HG02678 (cell line): Measurements from ENCODE around the gene SPI1.

Experiments used
- ATAC-seq: cut with Tn5 transposase; IDR thresholded peaks from one replicate; pipeline ENCODE4 v1.9.1; 2021; ENCODE audit warnings: mild to moderate bottlenecking, moderate library complexity; ENCODE audit not compliant: unreplicated experiment

Gene SPI1

DNA sequence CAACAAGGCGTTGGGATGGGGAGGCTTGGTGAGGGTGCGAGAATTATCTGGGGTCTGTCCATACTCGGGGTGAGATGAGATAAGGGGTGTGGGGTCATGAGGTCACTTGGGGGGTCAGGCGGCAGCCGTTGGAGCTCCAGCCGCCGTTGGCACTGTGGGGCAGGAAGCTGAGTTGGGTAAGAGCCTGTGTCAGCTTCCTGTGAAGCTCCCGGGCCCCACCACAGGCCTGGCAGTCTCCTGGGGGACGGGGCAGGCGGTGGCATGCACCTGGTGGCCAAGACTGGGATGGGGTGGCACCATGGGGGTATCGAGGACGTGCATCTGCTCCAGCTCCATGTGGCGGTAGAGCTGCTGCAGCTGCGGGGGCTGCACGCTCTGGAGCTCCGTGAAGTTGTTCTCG lies 18.8 kb downstream of the SPI1 start:
- ATAC-seq: no peak

DNA sequence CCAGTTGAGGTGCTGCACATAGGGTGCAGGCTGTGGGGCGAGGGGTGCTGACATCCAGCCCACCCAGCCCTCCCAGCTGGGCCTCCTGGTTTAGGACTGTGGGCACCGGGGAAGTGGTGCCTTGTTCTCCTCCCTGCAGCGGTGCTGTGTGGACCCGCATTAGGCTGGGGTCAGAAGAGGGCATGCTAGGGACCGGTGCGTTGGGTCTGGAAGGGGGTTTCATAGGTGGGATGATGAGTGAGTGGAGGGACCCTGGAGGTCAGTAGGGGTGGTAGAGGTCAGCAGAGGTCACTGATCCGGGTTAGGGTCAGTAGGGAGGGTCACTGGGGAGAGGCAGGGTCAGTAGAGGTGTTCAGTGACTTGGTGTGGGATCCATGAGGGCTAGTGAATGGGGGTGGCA lies 19.2 kb downstream of the SPI1 start:
- no peak for ATAC-seq

DNA sequence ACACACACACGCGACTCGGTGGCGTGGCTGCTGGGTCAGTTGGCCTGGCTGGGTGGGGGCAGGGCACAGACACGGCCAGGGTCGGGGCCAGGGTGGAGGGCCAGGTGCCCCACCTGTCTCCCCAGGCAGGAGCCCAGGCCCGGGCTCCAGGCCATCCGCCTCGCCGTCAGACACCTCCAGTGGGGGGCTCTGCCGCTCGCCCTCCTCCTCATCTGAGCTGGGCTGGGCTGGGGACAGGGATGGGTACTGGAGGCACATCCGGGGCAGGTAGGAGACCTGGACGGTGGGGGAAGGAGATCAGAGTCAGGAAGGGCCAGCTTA lies 19.7 kb downstream of the SPI1 start:
- ATAC-seq: no peak

DNA sequence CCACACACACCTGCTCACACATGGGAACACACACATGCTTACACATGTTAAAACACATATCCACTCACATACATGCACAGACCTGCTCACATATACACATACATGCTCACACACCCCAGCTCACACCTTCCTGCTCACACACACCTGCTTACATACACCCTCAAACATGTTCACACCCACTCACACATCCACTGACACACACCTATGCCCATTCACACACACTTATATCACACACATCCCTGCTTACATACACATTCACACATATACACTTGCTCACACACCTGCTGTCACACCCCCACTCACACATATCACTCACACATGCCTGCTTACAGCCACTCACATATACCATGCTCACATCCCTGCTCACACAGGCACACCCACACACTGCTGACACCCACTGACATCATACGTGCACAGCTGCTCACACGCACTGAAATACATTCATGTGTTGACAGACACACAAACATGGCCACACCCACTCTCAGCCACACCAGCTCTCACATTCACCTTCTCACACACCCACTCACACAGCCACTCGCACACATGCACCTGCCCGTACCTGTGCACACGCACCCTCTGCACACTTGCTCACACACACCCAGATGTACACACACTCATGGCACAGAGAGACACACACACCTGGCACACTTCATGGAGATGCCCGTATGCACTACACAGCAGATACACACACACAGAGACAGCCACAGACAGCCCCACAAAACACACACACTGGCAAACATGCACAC lies 20.2 kb downstream of the SPI1 start:
- ATAC-seq: no peak

DNA sequence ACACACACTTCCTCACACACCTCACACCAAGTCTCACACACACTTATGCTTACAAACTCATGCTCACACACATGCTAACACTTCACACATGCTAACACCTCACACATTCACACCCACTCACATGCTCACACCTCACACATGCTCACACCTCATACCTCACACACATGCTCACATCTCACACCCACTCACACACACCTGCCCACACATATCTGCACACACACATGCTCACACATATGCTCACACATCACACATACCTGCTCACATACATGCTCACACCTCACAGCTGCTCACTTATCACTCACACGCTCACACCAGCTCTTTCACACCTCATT lies 21.4 kb downstream of the SPI1 start:
- ATAC-seq: no peak

DNA sequence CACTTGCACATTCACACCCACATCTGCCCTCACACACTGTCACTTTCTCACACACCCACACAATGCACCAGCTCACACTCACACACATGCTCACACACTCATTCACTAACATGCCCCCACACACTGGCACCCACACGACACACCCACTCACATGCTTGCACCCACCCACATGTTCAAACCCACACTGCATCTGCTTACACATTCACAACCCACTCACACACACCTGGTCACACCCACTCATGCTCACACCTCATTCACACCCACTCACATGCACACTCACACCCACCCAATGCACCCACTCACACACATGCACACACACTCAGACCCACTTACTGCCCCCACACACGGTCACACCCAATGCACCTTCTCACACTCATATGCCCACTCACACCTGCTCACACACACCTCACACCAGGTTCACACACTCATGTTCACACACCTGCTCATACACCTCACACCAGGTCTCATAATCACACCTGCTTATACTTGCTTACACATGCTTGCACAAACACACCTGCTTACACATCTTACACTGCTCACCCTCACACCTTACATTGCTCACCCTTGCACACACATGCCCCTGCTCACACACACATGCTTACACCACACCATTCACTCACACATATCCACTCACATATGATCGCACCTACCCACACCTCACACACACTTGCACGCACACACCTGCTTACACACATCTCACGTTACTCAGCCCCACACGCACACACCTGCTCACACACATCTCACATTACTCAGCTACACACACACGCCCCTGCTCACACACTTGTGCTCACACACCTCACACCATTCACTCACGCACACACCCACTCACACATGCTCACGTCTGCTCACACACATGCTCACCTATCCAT lies 22.0 kb downstream of the SPI1 start:
- no peak for ATAC-seq

DNA sequence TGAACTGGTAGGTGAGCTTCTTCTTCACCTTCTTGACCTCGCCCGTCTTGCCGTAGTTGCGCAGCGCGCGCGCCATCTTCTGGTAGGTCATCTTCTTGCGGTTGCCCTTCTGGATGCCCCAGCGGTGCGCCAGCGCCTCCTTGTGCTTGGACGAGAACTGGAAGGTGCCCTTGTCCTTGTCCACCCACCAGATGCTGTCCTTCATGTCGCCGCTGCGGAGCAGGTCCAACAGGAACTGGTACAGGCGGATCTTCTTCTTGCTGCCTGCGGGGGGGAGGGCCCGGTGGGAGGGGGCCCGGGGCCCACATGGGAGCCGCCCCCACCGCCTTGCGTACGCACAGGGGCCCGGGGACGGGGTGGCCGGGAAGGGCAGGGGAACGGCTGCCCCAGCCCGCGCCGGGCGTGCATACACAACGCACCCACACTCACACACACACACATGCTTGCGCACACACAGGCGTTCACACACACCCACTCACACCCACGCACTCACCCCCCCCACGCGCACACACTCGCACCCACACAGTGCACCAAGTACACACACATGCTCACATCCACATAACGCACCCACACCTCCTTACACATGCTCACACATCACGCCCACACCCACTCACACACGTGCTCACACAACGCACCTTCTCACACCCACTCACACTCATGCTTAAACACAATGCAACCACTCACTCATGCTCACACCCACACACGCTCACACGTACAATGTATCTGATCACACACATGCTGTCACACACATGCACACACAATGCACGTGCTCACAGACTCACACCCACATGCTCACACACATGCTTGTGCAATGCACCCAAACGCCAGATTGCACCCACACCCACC lies 22.8 kb downstream of the SPI1 start:
- no peak for ATAC-seq

DNA sequence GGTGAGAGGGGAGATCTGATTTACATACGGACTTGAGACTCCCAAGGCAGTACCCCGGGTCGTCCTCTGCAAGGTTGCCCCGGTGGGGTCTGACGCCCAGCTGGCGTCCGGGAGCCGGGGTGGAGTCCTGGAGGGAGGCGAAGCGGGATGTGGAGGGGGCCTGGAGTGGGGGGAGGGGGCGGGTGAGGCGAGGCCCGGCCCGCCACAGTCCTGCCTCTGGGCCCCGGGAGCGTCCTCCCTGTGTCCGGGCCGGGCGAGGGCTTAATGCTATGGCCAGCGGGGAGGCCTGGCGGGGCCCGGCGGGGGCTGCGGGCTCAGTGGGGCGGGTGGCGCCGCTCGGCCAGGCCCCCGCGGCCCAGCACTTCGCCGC lies 23.4 kb downstream of the SPI1 start:
- ATAC-seq: no peak

DNA sequence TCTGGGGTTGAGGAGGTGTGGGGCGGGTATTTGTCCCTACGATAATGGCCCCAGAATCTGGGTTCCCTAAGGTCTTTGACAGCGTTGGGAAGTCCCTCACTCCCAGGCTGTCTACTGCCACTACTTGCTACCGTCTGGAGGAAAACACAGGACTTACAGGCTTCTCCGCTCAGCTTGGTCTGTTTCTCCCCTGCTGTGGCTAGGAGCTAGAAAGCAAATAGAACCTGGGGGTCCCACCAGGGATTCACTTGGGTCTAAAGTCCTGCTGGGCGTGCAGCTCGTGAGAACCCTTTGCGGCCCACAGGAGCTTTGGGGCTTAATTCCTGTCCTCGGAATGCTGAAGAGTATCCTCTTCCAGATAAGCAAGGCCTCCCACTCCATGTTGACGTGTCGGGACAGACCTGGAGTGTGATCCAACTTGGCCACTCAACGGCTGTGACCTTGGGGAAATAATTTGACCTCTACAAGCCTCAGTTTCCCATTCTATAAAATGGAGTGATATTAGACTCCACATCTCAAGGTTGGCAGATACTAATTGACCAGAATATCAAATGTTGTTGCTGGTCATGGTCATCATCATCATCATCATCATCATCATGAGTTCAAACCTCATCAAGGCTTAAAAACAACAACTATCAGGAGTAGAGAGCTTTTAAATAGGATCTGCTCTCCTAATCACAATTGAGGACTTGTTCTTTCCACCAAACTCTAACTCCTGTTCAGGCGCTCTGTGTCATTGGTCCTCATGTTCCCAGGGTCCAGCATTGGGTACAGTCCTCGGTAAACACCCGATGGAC lies 24.2 kb downstream of the SPI1 start:
- no peak for ATAC-seq

DNA sequence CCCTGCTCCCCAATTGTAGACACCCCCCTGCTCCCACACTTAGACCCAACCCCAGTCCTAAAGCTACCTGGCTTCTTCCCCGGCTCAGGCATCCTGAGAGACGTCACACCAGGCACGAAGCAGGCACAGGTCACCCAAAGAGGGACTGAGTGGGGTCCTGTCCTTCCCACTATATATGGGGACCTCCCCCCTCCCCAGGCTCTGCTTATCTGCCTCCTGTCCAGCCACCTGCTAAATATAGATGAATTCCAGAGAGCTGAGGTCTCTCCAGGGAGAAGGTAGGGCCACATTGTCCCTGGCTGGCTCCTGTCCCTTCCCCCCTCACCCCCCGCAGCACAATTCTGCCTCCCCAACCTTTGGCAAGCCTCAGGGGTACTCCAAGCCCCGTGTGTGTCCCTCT lies 25.8 kb downstream of the SPI1 start, which contains the start of gene MYBPC3:
Gene MYBPC3 (minus strand): TSS at position 147 of the 400 bp plus-strand sequence. CDS start 55 bp downstream, at position 92.
- no peak for ATAC-seq

DNA sequence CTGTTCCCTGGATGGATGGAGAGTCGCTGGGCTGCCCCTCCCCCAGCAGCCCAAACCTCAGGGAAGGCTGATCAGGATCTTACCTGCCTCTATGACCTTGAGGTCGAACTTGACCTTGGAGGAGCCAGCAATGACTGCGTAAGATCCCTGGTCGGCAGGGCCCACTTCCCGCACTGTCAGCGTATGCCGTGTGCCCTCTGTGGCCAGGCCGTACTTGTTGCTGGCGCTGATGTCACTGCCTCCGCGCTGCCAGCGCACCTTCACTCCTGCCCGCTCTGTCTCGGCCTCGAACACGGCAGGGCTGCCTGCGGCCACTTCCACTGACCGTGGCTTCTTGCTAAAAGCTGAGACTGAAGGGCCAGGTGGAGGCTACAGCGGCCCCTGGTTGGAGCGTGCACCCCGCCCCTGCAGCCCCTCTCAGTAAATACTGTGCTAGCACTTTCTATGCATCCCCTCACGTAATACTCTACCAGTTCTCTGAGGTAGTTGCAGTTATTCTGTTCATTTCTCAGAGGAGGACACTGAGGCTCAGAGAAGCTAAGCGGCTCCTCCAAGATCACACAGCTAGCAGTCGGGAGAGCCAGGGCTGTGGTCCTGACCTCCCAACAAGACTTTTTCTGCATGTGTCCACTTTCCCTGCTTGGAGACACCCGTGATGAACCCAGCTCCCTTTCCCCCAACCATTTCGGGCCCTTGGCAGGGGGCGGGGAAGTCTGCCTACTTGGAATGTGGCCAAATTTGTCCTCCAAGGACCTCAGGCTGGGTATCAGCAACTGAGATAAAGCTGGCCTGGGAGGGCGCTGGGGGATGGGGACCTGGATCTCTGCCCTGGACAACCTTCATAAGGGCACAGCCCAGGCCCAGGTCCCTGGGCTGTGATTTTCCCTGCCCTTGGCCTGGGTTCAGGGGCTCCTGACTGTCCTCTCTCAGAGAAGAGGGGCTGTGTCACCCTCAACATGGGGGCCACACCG lies 26.9 kb downstream of the SPI1 start:
- ATAC-seq: no peak

DNA sequence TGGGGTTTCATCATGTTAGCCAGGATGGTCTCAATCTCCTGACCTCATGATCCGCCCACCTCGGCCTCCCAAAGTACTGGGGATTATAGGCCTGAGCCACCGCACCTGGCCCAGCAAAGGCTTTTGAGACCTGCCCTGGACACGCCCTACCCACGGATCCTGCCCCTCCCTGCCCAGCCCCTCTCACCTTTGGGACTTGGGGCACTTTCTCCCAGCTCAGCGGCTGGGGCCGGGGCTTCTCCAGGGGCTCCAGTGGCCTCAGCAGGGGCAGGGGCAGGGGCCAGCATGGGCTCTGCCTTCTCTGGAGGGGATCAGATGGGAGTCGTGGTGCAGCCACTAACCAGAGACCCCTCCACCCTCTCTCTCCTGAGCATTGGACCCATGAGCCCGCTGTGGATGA lies 28.0 kb downstream of the SPI1 start:
- no peak for ATAC-seq

DNA sequence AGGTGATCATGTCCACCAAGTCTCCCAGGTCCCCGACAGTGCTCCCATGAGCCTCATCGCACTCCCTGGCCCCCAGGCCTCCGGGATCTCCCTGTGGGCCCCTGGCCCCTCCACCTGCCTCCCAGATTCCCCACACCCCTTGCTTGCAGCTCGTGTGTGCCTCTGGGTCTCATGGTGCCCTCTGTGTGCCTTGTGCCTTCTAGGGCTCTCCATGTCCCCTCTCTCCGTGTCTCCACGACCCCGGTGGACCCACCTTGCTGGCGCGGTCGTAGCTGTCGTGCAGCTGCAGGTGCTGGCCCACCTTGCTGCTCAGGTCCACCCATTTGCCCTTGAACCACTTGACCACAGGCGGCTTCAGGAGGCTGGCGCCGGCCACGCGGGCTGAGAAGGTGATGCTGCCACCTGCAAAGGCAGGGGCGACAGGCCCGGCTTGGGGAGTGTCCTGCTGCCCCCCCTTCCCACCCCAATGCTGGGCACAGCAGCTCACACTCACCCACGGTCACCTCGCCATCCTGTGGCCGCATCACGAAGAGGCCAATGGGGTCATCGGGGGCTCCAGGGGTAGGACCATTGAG lies 28.7 kb downstream of the SPI1 start:
- no peak for ATAC-seq

DNA sequence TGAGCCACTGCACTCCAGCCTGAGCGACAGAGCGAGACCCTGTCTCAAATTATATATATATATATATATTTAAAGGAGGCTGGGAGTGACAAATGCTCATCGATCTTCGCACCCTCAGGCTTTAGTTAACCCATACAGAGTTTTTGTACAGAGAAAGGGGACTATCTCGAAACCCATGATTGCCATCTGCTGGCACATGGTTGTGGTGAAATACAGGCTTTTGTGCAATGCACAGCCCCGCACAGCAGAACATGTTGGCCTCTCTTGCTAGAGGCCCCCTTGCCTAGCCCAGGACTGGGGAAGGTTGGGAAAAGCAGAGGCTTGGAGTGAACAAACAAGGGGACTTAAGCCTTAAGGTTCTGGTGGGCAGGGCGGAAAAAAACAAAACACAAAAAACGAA lies 29.5 kb downstream of the SPI1 start:
- ATAC-seq: no peak

DNA sequence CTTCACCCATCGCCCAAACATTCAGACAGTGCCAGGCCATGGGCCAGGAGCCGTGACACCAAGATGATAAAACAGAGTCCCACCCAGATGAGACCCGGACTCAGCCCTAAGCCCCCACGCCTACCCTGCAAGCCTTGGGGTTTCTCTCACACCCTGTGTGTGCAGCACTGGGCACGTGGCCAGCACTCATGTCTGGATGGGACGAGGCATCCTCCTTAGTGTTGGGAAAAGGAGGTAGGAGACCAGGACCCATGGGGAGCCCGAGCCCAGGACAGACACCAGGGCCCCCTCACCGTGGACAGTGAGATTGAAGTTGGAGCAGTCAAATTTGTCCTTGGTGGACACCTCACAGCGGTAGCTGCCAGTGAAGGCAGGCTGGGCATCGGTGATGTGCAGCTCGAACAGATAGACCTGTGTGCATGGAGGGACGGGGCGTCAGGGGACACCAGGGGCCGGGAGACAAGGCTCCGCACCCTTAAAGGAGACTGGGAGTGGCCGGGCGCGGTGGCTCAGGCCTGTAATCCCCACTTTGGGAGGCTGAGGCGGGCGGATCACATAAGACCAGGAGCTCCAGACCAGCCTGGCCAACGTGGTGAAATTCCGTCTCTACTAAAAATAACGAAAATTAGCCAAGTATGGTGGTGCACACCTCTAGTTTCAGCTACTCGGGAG lies 30.1 kb downstream of the SPI1 start:
- no peak for ATAC-seq

DNA sequence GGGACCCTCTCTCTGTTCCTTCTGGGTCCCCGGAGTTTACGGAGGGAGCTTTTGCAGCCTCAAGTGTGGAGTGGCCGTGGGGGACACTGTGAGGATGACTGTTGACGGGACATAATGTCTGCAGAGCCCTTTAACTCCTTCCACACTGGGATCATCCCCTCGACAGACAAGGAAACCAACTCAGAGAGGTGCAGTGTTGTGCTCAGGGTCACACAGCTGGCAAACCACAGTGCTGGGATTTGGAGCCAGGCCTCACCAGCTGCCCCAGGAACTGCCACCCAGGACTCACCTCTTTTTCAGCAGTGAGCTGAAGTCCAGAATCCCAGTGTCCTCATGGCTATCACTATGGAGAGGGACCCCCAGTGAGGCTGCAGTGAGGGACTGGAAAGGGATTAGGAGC lies 31.2 kb downstream of the SPI1 start:
- no peak for ATAC-seq

DNA sequence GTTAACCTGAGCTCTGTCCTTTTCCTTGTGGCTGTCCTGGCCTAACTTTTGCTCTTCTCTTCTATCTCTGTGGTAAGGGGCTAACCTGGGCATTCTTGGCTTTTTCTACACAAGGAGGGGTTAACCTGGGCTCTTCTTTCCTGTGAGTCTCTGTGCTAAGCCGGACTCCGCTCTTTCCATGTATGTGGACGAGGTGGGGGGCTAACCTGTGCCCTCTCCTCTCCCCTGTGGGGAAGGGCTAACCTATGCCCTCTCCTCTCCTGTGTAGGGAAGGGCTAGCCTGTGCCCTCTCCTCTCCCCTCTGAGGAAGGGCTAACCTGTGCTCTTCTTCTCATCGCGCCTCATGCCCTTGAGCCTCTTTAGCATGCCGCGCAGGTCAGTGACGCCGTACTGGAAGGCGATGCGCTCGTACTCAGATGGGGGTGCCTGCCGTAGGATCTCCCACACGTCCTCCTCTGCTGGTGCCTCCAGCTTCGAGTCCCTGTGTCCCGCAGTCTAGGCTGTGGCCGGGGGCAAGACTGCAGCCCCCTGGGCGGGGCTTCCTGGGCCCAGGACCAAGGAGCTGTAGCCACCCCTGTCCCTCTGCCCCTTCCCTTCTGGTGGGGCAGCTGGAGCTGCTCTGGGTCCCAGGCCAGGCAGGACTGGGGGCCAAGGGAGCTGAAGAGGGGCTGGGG lies 32.3 kb downstream of the SPI1 start:
- no peak for ATAC-seq

DNA sequence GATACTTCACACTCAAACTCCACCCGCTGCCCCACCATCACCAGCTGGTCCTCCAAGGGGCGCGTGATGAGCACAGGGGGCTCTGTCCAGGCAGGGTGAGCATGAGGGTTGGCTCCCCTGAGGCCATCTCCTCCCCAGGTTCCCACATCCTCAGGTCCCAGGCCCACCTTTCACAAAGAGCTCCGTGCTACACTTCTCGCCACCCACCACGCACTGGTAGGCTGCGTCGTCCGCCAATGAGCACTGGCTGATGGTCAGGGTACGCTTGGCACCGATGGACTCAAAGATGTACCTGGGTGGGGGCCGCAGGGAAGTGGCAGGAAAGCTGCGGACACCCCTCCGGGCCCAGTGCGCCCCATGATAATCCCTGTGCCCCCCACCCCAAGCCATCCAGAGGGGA lies 35.5 kb downstream of the SPI1 start:
- ATAC-seq: no peak
